GM12878 (cell line): ENCODE data around the gene ASB2. TPM values are rescaled to one million over a fixed set of nuclear protein-coding genes. Genes with fewer than 3 reads are reported as not detected.

Experiments
- ATAC-seq: fragments of 200-7000 bp; cut with Tn5 transposase; 3 replicates; pipeline ENCODE4 v1.9.1; 2020; ENCODE audit warnings: mild to moderate bottlenecking, moderate library complexity
- BruUV-seq: library from RNA; stranded (reverse); fragments of 400-500 nt; replicated peaks from 2 replicates; lab custom pipeline; 2021; lab: Mats Ljungman, UMichigan
- CTCF ChIA-PET: fragments of 300-600 bp; sonication (Branson Sonifier 250); formaldehyde crosslinking; extraction: SDS; loops from one replicate; lab custom pipeline; 2021; ENCODE audit warnings: inconsistent platforms; lab: Yijun Ruan, JAX
- POLR2A ChIA-PET: fragments of 350-600 bp; formaldehyde crosslinking; extraction: SDS; loops from one replicate; lab custom pipeline; 2021; ENCODE audit warnings: inconsistent platforms; lab: Charles Lee
- RAD21 ChIA-PET: fragments of 300-600 bp; sonication (Branson Sonifier 250); formaldehyde crosslinking; loops from one replicate; lab custom pipeline; 2023; ENCODE audit warnings: antibody characterized with exemption; ENCODE audit not compliant: unreplicated experiment; lab: Charles Lee
- SMC1A ChIA-PET: fragments of 300-600 bp; sonication (Branson Sonifier 250); formaldehyde crosslinking; loops from one replicate; lab custom pipeline; 2023; ENCODE audit not compliant: unreplicated experiment, uncharacterized antibody; lab: Charles Lee
- DNase-seq: peaks from one replicate; pipeline ENCODE4 v3.0.0-alpha.2; 2011; ENCODE audit warnings: low read depth, low spot score
- FAIRE-seq: peaks from 3 replicates; lab custom pipeline; 2011; peaks lifted over from hg19 to GRCh38; lab: Jason Lieb, UNC
- H2AFZ ChIP-seq: 2 replicates; pipeline ENCODE4 v1.6.0; 2011; ENCODE audit warnings: low read depth, low read length, control low read depth; ENCODE audit not compliant: control insufficient read depth
- H3K27ac ChIP-seq: 2 replicates; pipeline ENCODE4 v1.5.1; 2011; ENCODE audit warnings: control low read depth; ENCODE audit not compliant: control insufficient read depth, insufficient read depth
- H3K27me3 ChIP-seq, 2 experiments: replicated peaks in 1 of 2; 2 replicates each; pipeline versions ENCODE4 v1.6.0 to v1.6.1; 2011; ENCODE audit warnings: low read length in 1 of 2; ENCODE audit not compliant: control insufficient read depth in 2 of 2, insufficient read depth in 2 of 2
- H3K36me3 ChIP-seq, 2 experiments: 2 replicates each; pipeline ENCODE4 v1.5.1; 2011; ENCODE audit warnings: low read length in 1 of 2; ENCODE audit not compliant: control insufficient read depth in 2 of 2, insufficient read depth in 2 of 2
- H3K4me1 ChIP-seq: 2 replicates; pipeline ENCODE4 v1.6.1; 2011; ENCODE audit warnings: mild to moderate bottlenecking, low read length, moderate library complexity, mixed read lengths; ENCODE audit not compliant: control insufficient read depth, insufficient read depth
- H3K4me2 ChIP-seq: 2 replicates; pipeline ENCODE4 v1.6.0; 2011; ENCODE audit warnings: control low read depth; ENCODE audit not compliant: control insufficient read depth, insufficient read depth
- H3K4me3 ChIP-seq: fragments of 200-600 bp; sonication (generic); 2 replicates; pipeline ENCODE4 v1.5.1; 2016
- H3K79me2 ChIP-seq: 2 replicates; pipeline ENCODE4 v1.6.0; 2011; ENCODE audit warnings: low read length; ENCODE audit not compliant: control insufficient read depth, insufficient read depth
- H3K9ac ChIP-seq: 2 replicates; pipeline ENCODE4 v1.8.0; 2011; ENCODE audit warnings: low read length, control low read depth, mixed read lengths; ENCODE audit not compliant: control insufficient read depth, insufficient read depth
- H3K9me3 ChIP-seq: replicated peaks from 3 replicates; pipeline ENCODE4 v1.5.1; 2011; ENCODE audit warnings: mild to moderate bottlenecking, low read length; ENCODE audit not compliant: control insufficient read depth, insufficient read depth
- H4K20me1 ChIP-seq: 2 replicates; pipeline ENCODE4 v1.6.0; 2011; ENCODE audit not compliant: control insufficient read depth, insufficient read depth
- EED ChIP-seq: sonication (generic); IDR thresholded peaks from 2 replicates; pipeline ENCODE4 v1.6.1; 2016; ENCODE audit warnings: antibody characterized with exemption, low read depth
- MAX ChIP-seq: IDR thresholded peaks from 2 replicates; pipeline ENCODE4 v1.6.1; 2012; ENCODE audit warnings: low read depth, low read length, improper control_type of control experiment
- WRNIP1 ChIP-seq: IDR thresholded peaks from 2 replicates; pipeline ENCODE4 v1.6.1; 2011; ENCODE audit warnings: low read depth, low read length, improper control_type of control experiment, borderline replicate concordance
- ZBTB4 ChIP-seq: fragments of 450-650 bp; formaldehyde crosslinking; IDR thresholded peaks from 2 replicates; pipeline ENCODE4 v1.4.0; 2022; ENCODE audit warnings: mild to moderate bottlenecking, moderate library complexity
- WGBS: methylation state at CpG from one replicate; pipeline ENCODE4 v1.1.6; 2016; ENCODE audit warnings: low lambda C conversion rate; ENCODE audit not compliant: insufficient replicate concordance, insufficient coverage; ENCODE audit errors: missing lambda C conversion rate; 5-methylcytosine and 5-hydroxymethylcytosine counted together
- in situ Hi-C: fragments of 300-500 bp; cut with MboI; formaldehyde crosslinking; loops from 9 replicates; pipeline ENCODE4 v1.14.3; 2018; ENCODE audit warnings: mixed read lengths
- intact Hi-C: fragments of 100-400 bp; cut with micrococcal nuclease; formaldehyde crosslinking; loops from one replicate; pipeline ENCODE4 v1.14.2; 2022; ENCODE audit not compliant: unreplicated experiment
- polyA plus RNA-seq, 11 experiments: library from polyadenylated mRNA; depleted of rRNA in 4 of 11; unstranded in 6 of 11; stranded (reverse) in 5 of 11; fragments of >200 nt; fragmentation: Nextera tagmentation in 4 of 11; fragmentation: Illumina TruSeq in 1 of 11; extraction: Ambion mirVana in 4 of 11; extraction: Trizol in 1 of 11; gene quantifications; 1 replicate in 1 of 11; 2 replicates in 10 of 11; pipeline versions ENCODE4 v1.2.1 to v1.2.3, GENCODE V29; 2011 to 2016; ENCODE audit warnings: inconsistent platforms in 2 of 11, missing spikeins in 2 of 11, low read depth in 1 of 11
- total RNA-seq, 4 experiments: library from RNA; depleted of rRNA in 3 of 4; stranded (reverse); fragments of >200 nt in 3 of 4; fragmentation: Illumina TruSeq in 1 of 4; extraction: Trizol in 1 of 4; gene quantifications; 2 replicates each; pipeline versions ENCODE4 v1.2.1 to v1.2.3, GENCODE V29; 2013 to 2021

The ASB2 gene
- total and polyA plus RNA-seq, 10 of the 15 experiments (the other 5 are each of a cell fraction or from before 2014, with no cell fraction given) = 3.0 to 54.8 (median 33.5) TPM

DNA sequence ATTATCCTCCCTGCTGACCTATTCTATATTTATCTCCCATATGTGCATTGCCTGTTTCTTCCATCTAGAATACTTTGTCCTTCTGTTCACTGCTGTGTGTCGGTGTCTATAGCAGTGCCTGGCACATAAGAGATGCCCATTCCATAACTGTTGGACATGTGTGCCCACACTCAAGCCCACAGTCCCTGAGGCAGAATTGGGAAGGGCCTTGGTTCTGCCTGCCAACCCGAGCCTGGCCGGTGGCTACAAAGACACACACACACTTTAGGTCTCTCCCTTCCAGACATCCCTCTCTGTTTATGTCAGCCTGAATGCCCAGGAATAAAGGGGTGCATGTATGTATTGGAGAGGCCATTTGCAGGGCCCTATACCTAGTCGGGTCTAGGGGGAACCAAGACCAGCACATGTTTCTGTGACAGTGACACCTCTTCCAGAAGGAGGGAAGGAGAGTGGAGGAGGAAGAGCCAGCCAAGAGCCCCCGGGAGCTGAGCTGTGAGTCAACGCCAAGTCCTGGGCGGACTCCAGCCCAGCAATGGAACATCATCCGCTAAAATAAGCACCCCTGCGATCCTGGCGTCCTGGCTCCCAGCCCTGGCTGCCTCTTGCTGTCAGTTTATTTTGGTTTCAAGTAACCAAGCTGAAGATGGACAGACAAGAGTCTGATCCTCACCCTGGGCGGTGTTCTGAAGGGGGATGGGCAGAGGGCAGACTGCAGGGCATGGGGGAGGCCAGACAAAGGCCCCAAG, 4.3 kb upstream of the ASB2 start (continued):
- TF ChIP-seq ZBTB4 (CRISPR knock-in tag) (no peak), EED (no peak)

GRCh38 chr14:93978735-93979134, 2.4 kb upstream of the ASB2 start:
- H3K4me1 ChIP-seq = peaks cover 63% of the 10 kb centered on the region
- no peak for DNase-seq
- no peaks in the 10 kb centered on the region; the same call in 2 of the 3 replicates for H3K9me3 ChIP-seq
- H3K79me2 ChIP-seq = no peaks in the 10 kb centered on the region
- H3K27ac ChIP-seq = peak overlapping the region; percentile 96
- no peak overlapping the region for H3K4me3 ChIP-seq
- in situ Hi-C loops (loop anchor here (10.0 kb wide), 1 partner anchor 1536 kb away; the partner anchor contains the start of gene SYNE3), intact Hi-C loops (loop anchor here (5.0 kb wide), 1 partner anchor 104 kb away; the partner anchor contains the start of genes DDX24 and IFI27L1)
- TF ChIP-seq WRNIP1 (0 out of 2 replicates have a peak, but pooled peaks have one; percentile 13), MAX (no peak)
- peak overlapping the region; percentile 44; the same call in 1 of the 2 replicates for H3K9ac ChIP-seq
- POLR2A ChIA-PET = interaction anchor here (0.6 to 2.7 kb wide), 13 partner anchors 8 to 47 kb away, joined by 3 to 18 read pairs (median 8); partner anchors contain the start of genes CCDC197 and OTUB2
- H3K27me3 ChIP-seq = no peaks in the 10 kb centered on the region
- no peak for FAIRE-seq
- no peak overlapping the region for H2AFZ ChIP-seq
- H3K4me2 ChIP-seq = peak overlapping the region; percentile 28
- CTCF ChIA-PET = interaction anchor here (0.8 to 20.8 kb wide), 11 partner anchors 8 to 154 kb away, joined by 4 to 399 read pairs (median 5); partner anchors contain the start of gene CCDC197
- WGBS = 48% methylated on average over 4 of the region's 4 CpGs
- SMC1A ChIA-PET = interaction anchor here (0.9 to 20.2 kb wide), 8 partner anchors 9 to 39 kb away, joined by 3 to 409 read pairs (median 10); partner anchors contain the start of gene CCDC197
- no peaks in the 10 kb centered on the region; a peak in 1 of 4 replicates for H3K36me3 ChIP-seq
- BruUV-seq = TSS peak; percentile 68
- no peaks in the 10 kb centered on the region for H4K20me1 ChIP-seq
- ATAC-seq = no peak; the same call in 2 of the 3 replicates
- RAD21 ChIA-PET = interaction anchor here (1.3 to 16.9 kb wide), 7 partner anchors 8 to 102 kb away, joined by 3 to 324 read pairs (median 32); partner anchors contain the start of genes CCDC197, DDX24 and IFI27L1
